IMR-90 (cell line): Measurements from ENCODE around the gene MSH3. TPM values are rescaled to one million over a fixed set of nuclear protein-coding genes. Genes with fewer than 3 reads are reported as not detected.

Experiments
- ATAC-seq: fragments of 200-7000 bp; cut with Tn5 transposase; 2 replicates; pipeline ENCODE4 v1.9.1; 2020; ENCODE audit warnings: low read depth, mild to moderate bottlenecking, moderate library complexity
- BruUV-seq: library from RNA; stranded (reverse); fragments of 400-500 nt; replicated peaks from 2 replicates; lab custom pipeline; 2021; lab: Mats Ljungman, UMichigan
- CTCF ChIA-PET: fragments of 300-600 bp; formaldehyde crosslinking; extraction: SDS; loops from one replicate; lab custom pipeline; 2021; ENCODE audit warnings: antibody characterized with exemption; lab: Yijun Ruan, JAX
- POLR2A ChIA-PET: fragments of 300-600 bp; sonication (Branson Sonifier 250); formaldehyde crosslinking; loops from one replicate; lab custom pipeline; 2022; ENCODE audit warnings: antibody characterized with exemption; ENCODE audit not compliant: unreplicated experiment; lab: Charles Lee
- DNase-seq: peaks from one replicate; pipeline ENCODE4 v3.0.0; 2013
- H2AFZ ChIP-seq: replicated peaks from 2 replicates; pipeline ENCODE3; 2013; ENCODE audit warnings: low read length, mild to moderate bottlenecking; ENCODE audit not compliant: poor library complexity
- H2AK5ac ChIP-seq: 2 replicates; pipeline ENCODE4 v1.6.1; 2013; ENCODE audit warnings: low read depth, low read length, inconsistent platforms
- H2AK9ac ChIP-seq: replicated peaks from 2 replicates; pipeline ENCODE3; 2013; ENCODE audit warnings: mild to moderate bottlenecking, low read depth, low read length, moderate library complexity; ENCODE audit not compliant: poor library complexity
- H2BK120ac ChIP-seq: 2 replicates; pipeline ENCODE4 v1.6.1; 2013; ENCODE audit warnings: low read depth, low read length, inconsistent platforms
- H2BK15ac ChIP-seq: 3 replicates; pipeline ENCODE4 v1.6.1; 2013; ENCODE audit warnings: low read depth, low read length, inconsistent platforms
- H2BK20ac ChIP-seq: 2 replicates; pipeline ENCODE4 v1.6.1; 2013; ENCODE audit warnings: low read depth, mild to moderate bottlenecking, inconsistent platforms, low read length, moderate library complexity
- H2BK5ac ChIP-seq: 2 replicates; pipeline ENCODE4 v1.6.1; 2013; ENCODE audit warnings: mild to moderate bottlenecking, low read depth, low read length, inconsistent platforms; ENCODE audit not compliant: poor library complexity, severe bottlenecking
- H3K14ac ChIP-seq: replicated peaks from 2 replicates; pipeline ENCODE4 v1.6.1; 2013; ENCODE audit warnings: low read depth, low read length, inconsistent platforms
- H3K18ac ChIP-seq: 2 replicates; pipeline ENCODE4 v1.6.1; 2013; ENCODE audit warnings: low read depth, low read length, control low read depth
- H3K23ac ChIP-seq: 2 replicates; pipeline ENCODE4 v1.6.1; 2013; ENCODE audit warnings: low read depth, low read length, inconsistent platforms
- H3K27ac ChIP-seq: 2 replicates; pipeline ENCODE4 v1.5.1; 2013; ENCODE audit warnings: mild to moderate bottlenecking, control low read depth, low read length; ENCODE audit not compliant: insufficient read depth
- H3K27me3 ChIP-seq: 2 replicates; pipeline ENCODE4 v1.6.1; 2013; ENCODE audit warnings: low read length; ENCODE audit not compliant: control insufficient read depth, insufficient read depth
- H3K36me3 ChIP-seq: 2 replicates; pipeline ENCODE4 v1.6.1; 2013; ENCODE audit warnings: low read length, mixed read lengths; ENCODE audit not compliant: control insufficient read depth, insufficient read depth
- H3K4ac ChIP-seq: 2 replicates; pipeline ENCODE4 v1.6.1; 2013; ENCODE audit warnings: low read depth, low read length, inconsistent platforms
- H3K4me1 ChIP-seq: 2 replicates; pipeline ENCODE4 v1.6.1; 2013; ENCODE audit warnings: low read length, mixed read lengths; ENCODE audit not compliant: control insufficient read depth, insufficient read depth
- H3K4me2 ChIP-seq: 2 replicates; pipeline ENCODE4 v1.6.1; 2013; ENCODE audit warnings: low read depth, mild to moderate bottlenecking, control low read depth, low read length, moderate library complexity
- H3K4me3 ChIP-seq: 2 replicates; pipeline ENCODE4 v1.5.1; 2013; ENCODE audit warnings: low read depth, mild to moderate bottlenecking, control low read depth, low read length, moderate library complexity; ENCODE audit not compliant: insufficient read depth
- H3K56ac ChIP-seq: 2 replicates; pipeline ENCODE4 v1.6.1; 2013; ENCODE audit warnings: low read length, inconsistent platforms; ENCODE audit not compliant: insufficient read depth; ENCODE audit errors: extremely low read depth
- H3K79me1 ChIP-seq, 2 experiments: 2 replicates each; pipeline ENCODE4 v1.6.1; 2013; ENCODE audit warnings: low read length in 2 of 2, inconsistent platforms in 1 of 2, low read depth in 1 of 2
- H3K9ac ChIP-seq: 2 replicates; pipeline ENCODE4 v1.6.1; 2013; ENCODE audit warnings: low read depth, low read length, control low read depth
- H3K9me1 ChIP-seq: 2 replicates; pipeline ENCODE4 v1.6.1; 2013; ENCODE audit warnings: low read length, inconsistent platforms; ENCODE audit not compliant: insufficient read depth
- H3K9me3 ChIP-seq: 2 replicates; pipeline ENCODE4 v1.6.1; 2013; ENCODE audit warnings: low read length; ENCODE audit not compliant: control insufficient read depth, insufficient read depth
- H4K20me1 ChIP-seq: 2 replicates; pipeline ENCODE4 v1.6.1; 2013; ENCODE audit warnings: low read length, inconsistent platforms; ENCODE audit not compliant: insufficient read depth
- H4K5ac ChIP-seq: 2 replicates; pipeline ENCODE4 v1.6.1; 2013; ENCODE audit warnings: mild to moderate bottlenecking, low read depth, low read length, control low read depth
- H4K8ac ChIP-seq, 2 experiments: 2 replicates each; pipeline ENCODE4 v1.6.1; 2013; ENCODE audit warnings: low read depth in 2 of 2, low read length in 2 of 2, control low read depth in 1 of 2, inconsistent platforms in 1 of 2
- H4K91ac ChIP-seq: 2 replicates; pipeline ENCODE4 v1.6.1; 2013; ENCODE audit warnings: low read depth, low read length, inconsistent platforms; ENCODE audit not compliant: insufficient read depth
- BHLHE40 ChIP-seq: fragments of 150-350 bp; IDR thresholded peaks from 2 replicates; pipeline ENCODE4 v1.6.1; 2016; ENCODE audit warnings: mild to moderate bottlenecking, low read depth, low read length
- CEBPB ChIP-seq: IDR thresholded peaks from 2 replicates; pipeline ENCODE4 v1.6.1; 2012; ENCODE audit warnings: low read depth, low read length, improper control_type of control experiment
- CHD1 ChIP-seq: IDR thresholded peaks from 2 replicates; pipeline ENCODE4 v1.6.1; 2012; ENCODE audit warnings: low read depth, low read length, improper control_type of control experiment
- CTCF ChIP-seq: conservative IDR thresholded peaks from 2 replicates; pipeline ENCODE4 v1.5.1; 2012; ENCODE audit warnings: mild to moderate bottlenecking, low read depth, low read length, improper control_type of control experiment
- ELK1 ChIP-seq: fragments of 150-350 bp; IDR thresholded peaks from 2 replicates; pipeline ENCODE4 v1.6.1; 2016; ENCODE audit warnings: low read depth, mild to moderate bottlenecking, low read length, moderate library complexity, borderline replicate concordance
- FOS ChIP-seq: fragments of 150-350 bp; IDR thresholded peaks from 2 replicates; pipeline ENCODE4 v1.6.1; 2016; ENCODE audit warnings: low read depth, low read length
- MAFK ChIP-seq: IDR thresholded peaks from 2 replicates; pipeline ENCODE4 v1.6.1; 2012; ENCODE audit warnings: low read depth, low read length, improper control_type of control experiment
- MAZ ChIP-seq: IDR thresholded peaks from 2 replicates; pipeline ENCODE4 v1.6.1; 2012; ENCODE audit warnings: low read depth, mild to moderate bottlenecking, low read length, improper control_type of control experiment, moderate library complexity, borderline replicate concordance
- MXI1 ChIP-seq: IDR thresholded peaks from 2 replicates; pipeline ENCODE4 v1.6.1; 2012; ENCODE audit warnings: low read depth, mild to moderate bottlenecking, low read length, moderate library complexity, borderline replicate concordance
- NFE2L2 ChIP-seq: fragments of 150-350 bp; IDR thresholded peaks from 2 replicates; pipeline ENCODE4 v1.6.1; 2016; ENCODE audit warnings: low read depth, mild to moderate bottlenecking, low read length
- POLR2A ChIP-seq: IDR thresholded peaks from 2 replicates; pipeline ENCODE4 v1.6.1; 2012; ENCODE audit warnings: mild to moderate bottlenecking, low read depth, low read length
- RAD21 ChIP-seq: IDR thresholded peaks from 2 replicates; pipeline ENCODE4 v1.6.1; 2012; ENCODE audit warnings: low read length, improper control_type of control experiment
- RCOR1 ChIP-seq: IDR thresholded peaks from 2 replicates; pipeline ENCODE4 v1.6.1; 2012; ENCODE audit warnings: mild to moderate bottlenecking, low read length, improper control_type of control experiment; ENCODE audit not compliant: insufficient replicate concordance
- RFX5 ChIP-seq: IDR thresholded peaks from 2 replicates; pipeline ENCODE4 v1.8.0; 2012; ENCODE audit warnings: low read depth, mild to moderate bottlenecking, low read length, moderate library complexity
- SMC3 ChIP-seq: fragments of 150-350 bp; IDR thresholded peaks from 2 replicates; pipeline ENCODE4 v1.6.1; 2016; ENCODE audit warnings: low read depth, mild to moderate bottlenecking, antibody characterized with exemption, low read length, moderate library complexity
- WGBS, 2 experiments: methylation state at CpG; one replicate each; pipeline versions ENCODE4 v1.1.5 to v1.1.7; 2013; ENCODE audit warnings: missing lambda C conversion rate in 2 of 2; ENCODE audit not compliant: insufficient read length in 1 of 2; ENCODE audit errors: extremely low coverage in 2 of 2; 5-methylcytosine and 5-hydroxymethylcytosine counted together
- dilution Hi-C: fragments of 300-500 bp; cut with HindIII; formaldehyde crosslinking; loops from one replicate; pipeline ENCODE4 v1.14.3; 2018; ENCODE audit warnings: low sequenced_read_pairs; ENCODE audit not compliant: unreplicated experiment
- in situ Hi-C: fragments of 300-500 bp; cut with MboI; formaldehyde crosslinking; loops from 3 replicates; pipeline ENCODE4 v1.14.3; 2019; ENCODE audit warnings: low sequenced_read_pairs, inconsistent platforms, mixed read lengths
- intact Hi-C: fragments of 100-400 bp; cut with micrococcal nuclease; formaldehyde crosslinking; loops from 2 replicates; pipeline ENCODE4 v1.10.0; 2022
- polyA plus RNA-seq, 3 experiments: library from polyadenylated mRNA; depleted of rRNA; stranded (reverse); fragments of >200 nt; gene quantifications; 2 replicates each; pipeline ENCODE4 v1.2.3, GENCODE V29; 2012; ENCODE audit warnings: low replicate concordance in 1 of 3
- total RNA-seq: library from RNA; depleted of rRNA; stranded (reverse); fragments of >200 nt; gene quantifications from 2 replicates; pipeline ENCODE4 v1.2.3, GENCODE V29; 2012

MSH3 gene
- total and polyA plus RNA-seq, 2 of the 4 experiments (the other 2 are of a cell fraction), result 4.6 to 13.3 TPM

DNA sequence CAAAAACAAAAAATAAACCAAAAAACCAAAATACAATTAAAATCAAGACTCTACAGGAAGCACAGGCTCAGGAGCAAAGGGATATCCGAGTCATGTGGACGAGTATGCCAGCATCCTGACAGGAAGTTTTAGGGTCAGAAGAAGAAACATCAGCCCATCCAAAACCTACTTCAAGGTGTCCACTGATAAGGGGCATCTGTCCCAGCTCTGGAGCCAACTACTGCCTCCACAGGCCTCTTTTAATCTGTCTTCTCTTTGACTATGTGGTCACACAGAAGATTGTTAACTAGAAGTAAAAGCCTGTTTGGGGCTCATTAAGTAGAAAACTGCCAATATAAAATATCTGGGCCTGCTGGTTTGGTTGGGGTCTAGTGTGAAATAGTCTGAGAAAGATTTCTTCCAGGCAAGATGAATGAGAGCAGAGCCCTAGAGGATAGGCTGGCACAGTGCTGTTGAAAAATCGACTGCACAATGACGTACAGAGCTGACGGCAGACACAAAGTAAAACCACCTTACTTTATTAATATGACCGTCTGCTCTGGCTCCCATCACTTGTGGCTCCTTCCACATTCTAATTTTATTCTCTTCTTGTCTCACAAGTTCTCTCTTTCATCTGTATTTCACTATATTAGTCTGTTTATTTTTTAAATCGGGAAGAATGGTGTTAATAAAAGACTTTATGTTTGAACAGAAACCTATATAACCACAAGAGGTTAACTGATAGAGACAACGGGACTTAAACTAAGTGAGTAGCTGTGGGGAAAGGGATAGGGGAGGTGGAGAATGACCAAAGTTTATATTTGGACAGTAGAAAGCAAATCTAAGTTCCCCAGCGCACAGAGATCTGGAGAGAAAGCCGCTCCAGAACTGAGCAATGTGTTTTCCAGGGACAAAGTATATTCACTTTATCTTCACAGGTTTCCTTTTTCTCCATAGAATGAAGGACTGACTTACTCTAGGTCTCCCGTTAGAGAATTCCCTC, 22.9 kb upstream of the MSH3 start:
- H2BK120ac ChIP-seq, result no peak overlapping the region
- no peak overlapping the region for H4K91ac ChIP-seq
- no peaks in the 10 kb centered on the region for H3K36me3 ChIP-seq
- no peak overlapping the region for H2AFZ ChIP-seq
- H4K20me1 ChIP-seq, result no peaks in the 10 kb centered on the region
- H3K23ac ChIP-seq, result no peak overlapping the region
- no TSS peak for BruUV-seq
- H3K27ac ChIP-seq, result no peak overlapping the region
- H3K27me3 ChIP-seq, result no peaks in the 10 kb centered on the region
- H3K9ac ChIP-seq, result no peak overlapping the region
- H3K4me3 ChIP-seq, result no peak overlapping the region
- 80% methylated on average over 1 of the region's 11 CpGs; no CpG with 5 or more reads in 1 of the 2 experiments for WGBS, 2 experiments
- no peak overlapping the region for H3K18ac ChIP-seq
- no peaks in the 10 kb centered on the region for H3K9me3 ChIP-seq
- H4K8ac ChIP-seq, result no peak overlapping the region
- H3K14ac ChIP-seq, result no peak overlapping the region
- no peak overlapping the region for H2BK15ac ChIP-seq
- no peak overlapping the region for H2AK5ac ChIP-seq
- no peak overlapping the region for H2AK9ac ChIP-seq
- intact Hi-C loops (no loop called here), in situ Hi-C loops (no loop called here), dilution Hi-C loops (no loop called here)
- H3K4me1 ChIP-seq, result no peaks in the 10 kb centered on the region
- POLR2A ChIA-PET, result no interaction called here
- no peak overlapping the region for H2BK5ac ChIP-seq
- no peaks in the 10 kb centered on the region for H3K79me1 ChIP-seq
- no peaks in the 10 kb centered on the region for H3K9me1 ChIP-seq
- DNase-seq (no peak), ATAC-seq (no peak)
- CTCF ChIA-PET, result no interaction called here
- H2BK20ac ChIP-seq, result no peak overlapping the region
- H4K5ac ChIP-seq, result no peak overlapping the region
- no peak overlapping the region for H3K56ac ChIP-seq
- no peak overlapping the region for H3K4me2 ChIP-seq
- no peak overlapping the region for H3K4ac ChIP-seq
- TF ChIP-seq CEBPB (no peak), SMC3 (no peak), CHD1 (no peak), POLR2A (no peak), NFE2L2 (no peak), BHLHE40 (no peak), RFX5 (no peak), ELK1 (no peak), MAFK (no peak), RAD21 (no peak), MXI1 (no peak), FOS (no peak), CTCF (no peak), MAZ (no peak), RCOR1 (no peak)
